Neural progenitor cell (in vitro differentiated cells): ENCODE measurements around the gene NUCB2.

ENCODE experiments used
- EZH2phosphoT487 ChIP-seq: fragments of 200-600 bp; sonication (generic); IDR thresholded peaks from 2 replicates; pipeline ENCODE4 v1.6.1; 2017; ENCODE audit warnings: antibody characterized with exemption
- TF ChIP-seq, protein P1 (sequence below): fragments of 200-600 bp; sonication (generic); IDR thresholded peaks from 2 replicates; pipeline ENCODE4 v1.5.1; 2017; ENCODE audit warnings: antibody characterized with exemption, mild to moderate bottlenecking

DNA sequence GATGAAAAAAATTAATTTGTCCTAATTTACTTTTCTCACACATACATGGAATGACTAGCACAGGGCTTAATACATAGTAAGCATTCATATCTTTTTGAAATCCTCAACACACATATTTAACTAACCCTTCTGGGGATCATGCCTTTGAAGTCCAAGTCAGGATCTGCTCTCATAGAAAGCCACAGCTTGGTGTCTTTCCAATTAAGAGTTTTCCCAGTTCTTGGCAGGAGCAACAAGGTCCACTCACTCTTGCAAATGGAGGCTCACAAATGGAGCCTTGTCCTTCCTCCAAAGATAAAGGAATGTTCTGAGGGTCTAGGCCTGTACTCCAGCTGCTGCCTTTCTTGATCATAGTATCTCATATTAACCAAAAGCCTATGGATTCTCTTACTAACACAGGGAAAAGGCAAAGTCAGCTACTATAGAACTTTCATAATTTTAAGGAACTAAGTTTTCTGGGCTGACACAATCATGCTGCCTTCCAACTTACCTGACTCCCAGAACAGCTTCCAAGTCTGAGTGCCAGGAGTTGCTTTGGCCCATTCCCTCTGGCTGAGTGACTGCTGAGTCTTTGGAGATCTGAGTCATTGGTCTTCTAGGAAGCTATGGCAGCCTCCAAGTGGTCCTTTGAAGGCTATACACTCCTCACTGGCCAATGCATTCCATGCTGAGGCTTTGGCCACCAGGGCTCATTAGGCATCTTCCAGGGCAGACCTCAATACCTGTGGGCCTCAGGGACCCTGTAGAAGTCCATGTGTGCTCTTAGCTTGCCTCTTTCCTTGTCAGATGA, 25.8 kb upstream of the NUCB2 start:
- TF ChIP-seq, protein P1, sequence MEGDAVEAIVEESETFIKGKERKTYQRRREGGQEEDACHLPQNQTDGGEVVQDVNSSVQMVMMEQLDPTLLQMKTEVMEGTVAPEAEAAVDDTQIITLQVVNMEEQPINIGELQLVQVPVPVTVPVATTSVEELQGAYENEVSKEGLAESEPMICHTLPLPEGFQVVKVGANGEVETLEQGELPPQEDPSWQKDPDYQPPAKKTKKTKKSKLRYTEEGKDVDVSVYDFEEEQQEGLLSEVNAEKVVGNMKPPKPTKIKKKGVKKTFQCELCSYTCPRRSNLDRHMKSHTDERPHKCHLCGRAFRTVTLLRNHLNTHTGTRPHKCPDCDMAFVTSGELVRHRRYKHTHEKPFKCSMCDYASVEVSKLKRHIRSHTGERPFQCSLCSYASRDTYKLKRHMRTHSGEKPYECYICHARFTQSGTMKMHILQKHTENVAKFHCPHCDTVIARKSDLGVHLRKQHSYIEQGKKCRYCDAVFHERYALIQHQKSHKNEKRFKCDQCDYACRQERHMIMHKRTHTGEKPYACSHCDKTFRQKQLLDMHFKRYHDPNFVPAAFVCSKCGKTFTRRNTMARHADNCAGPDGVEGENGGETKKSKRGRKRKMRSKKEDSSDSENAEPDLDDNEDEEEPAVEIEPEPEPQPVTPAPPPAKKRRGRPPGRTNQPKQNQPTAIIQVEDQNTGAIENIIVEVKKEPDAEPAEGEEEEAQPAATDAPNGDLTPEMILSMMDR, result no peak
- TF ChIP-seq EZH2phosphoT487, result no peak
